Right lobe of liver (tissue), 6 donors: ENCODE data around the gene RTP1. TPM values are rescaled to one million over a fixed set of nuclear protein-coding genes. Genes with fewer than 3 reads are reported as not detected.

Source experiments
- ATAC-seq, 4 donors: fragments of 200-7000 bp; cut with Tn5 transposase; one replicate each; pipeline ENCODE4 v1.9.1; 2020; ENCODE audit warnings: mild to moderate bottlenecking in 4 of 4, moderate library complexity in 4 of 4
- DNase-seq, 3 donors: peaks; one replicate each; pipeline ENCODE4 v3.0.0-alpha.2; 2020
- H3K27ac ChIP-seq, 3 donors: fragments of 200-600 bp; one replicate each; pipeline ENCODE4 v1.8.0; 2022
- H3K27me3 ChIP-seq, 2 donors: fragments of 200-600 bp; one replicate each; pipeline ENCODE4 v1.8.0; 2022
- H3K36me3 ChIP-seq, 4 donors: fragments of 200-600 bp; sonication (generic) in 1 of 4; one replicate each; pipeline versions ENCODE4 v1.5.1 to v1.8.0; 2017 to 2022; ENCODE audit warnings: control low read depth in 1 of 4
- H3K4me1 ChIP-seq, 4 donors: fragments of 200-600 bp; sonication (generic) in 1 of 4; one replicate each; pipeline versions ENCODE4 v1.5.1 to v1.8.0; 2017 to 2022; ENCODE audit warnings: control low read depth in 1 of 4
- H3K4me3 ChIP-seq, 3 donors: fragments of 200-600 bp; one replicate each; pipeline ENCODE4 v1.8.0; 2022
- H3K9me3 ChIP-seq, 4 donors: fragments of 200-600 bp; sonication (generic) in 1 of 4; one replicate each; pipeline versions ENCODE4 v1.5.1 to v1.8.0; 2017 to 2022; ENCODE audit warnings: control low read depth in 1 of 4
- CTCF ChIP-seq, 4 donors: fragments of 200-600 bp in 3 of 4; fragments of 450-650 bp in 1 of 4; IDR thresholded peaks; one replicate each; pipeline versions ENCODE4 v1.5.1 to v1.8.0; 2016 to 2022; ENCODE audit warnings: antibody characterized with exemption in 4 of 4, mild to moderate bottlenecking in 2 of 4
- POLR2A ChIP-seq: fragments of 450-650 bp; IDR thresholded peaks from one replicate; pipeline ENCODE4 v1.6.1; 2017; ENCODE audit warnings: antibody characterized with exemption, mild to moderate bottlenecking
- WGBS: methylation state at CpG from one replicate; pipeline ENCODE4 v1.1.6; 2018; ENCODE audit warnings: low coverage, low lambda C conversion rate; ENCODE audit not compliant: insufficient coverage; ENCODE audit errors: missing lambda C conversion rate; 5-methylcytosine and 5-hydroxymethylcytosine counted together
- intact Hi-C, 2 donors: fragments of 100-400 bp; cut with DNase I; formaldehyde crosslinking; loops; one replicate each; pipeline versions ENCODE4 v1.11.2 to v1.14.1; 2022
- long read RNA-seq: library from polyadenylated mRNA; unstranded; transcript quantifications from one replicate; pipeline ENCODE4 v2.0.0, GENCODE V29; 2019
- total RNA-seq, 6 experiments: library from RNA; depleted of rRNA in 2 of 6; stranded (reverse); fragments of >200 nt in 2 of 6; fragmentation: NEBNext Ultra II Directional in 3 of 6; extraction: Animal tissue kit (Norgen Biotek cat#: 25700) in 3 of 6; gene quantifications; one replicate each; pipeline versions ENCODE4 v1.1.0 to v1.2.4, GENCODE V29; 2016 to 2023
- donor health status: DM: no; HTN: yes; CAD: no.
- donor health status: DM: no; HTN: no; CAD: no.
- donor health status: DM: no; HTN: no; CAD: no.
- donor health status: DM: no; HTN: yes; CAD: no.
- donor health status: DM: no; HTN: yes; CAD: no.

Gene RTP1
- total RNA-seq, result not detected
- long read RNA-seq, result 0 reads

GRCh38 chr3:187197335-187197649 is at the start of gene RTP1:
RTP1 (plus strand) TSS chr3:187197486; CDS start chr3:187197516, 30 bp downstream.
- Histone ChIP-seq H3K4me1 (no peaks in the 10 kb centered on the region), H3K27me3 (no peaks in the 10 kb centered on the region), H3K36me3 (no peaks in the 10 kb centered on the region), H3K9me3 (no peaks in the 10 kb centered on the region), H3K4me3 (no peak within 1 kb of the TSS), H3K27ac (no peak within 1 kb of the TSS)
- TF ChIP-seq CTCF (IDR thresholded peaks at IDR 0.05), result no peak
- TF ChIP-seq POLR2A, result no peak
- intact Hi-C loops, result no loop called here
- 68% methylated on average over 5 of the region's 8 CpGs for WGBS
- no peak for ATAC-seq
- no peak for DNase-seq

GRCh38 chr3:187150186-187150585 is 47.1 kb upstream of the RTP1 start:
- Histone ChIP-seq H3K27ac (no peak overlapping the region), H3K36me3 (no peaks in the 10 kb centered on the region), H3K4me1 (no peaks in the 10 kb centered on the region), H3K4me3 (no peak overlapping the region), H3K27me3 (no peaks in the 10 kb centered on the region), H3K9me3 (no peaks in the 10 kb centered on the region)
- TF ChIP-seq POLR2A, result no peak
- TF ChIP-seq CTCF (IDR thresholded peaks at IDR 0.05), result no peak
- ATAC-seq, result no peak
- WGBS, result 100% methylated on average over 1 of the region's 7 CpGs
- intact Hi-C loops, result no loop called here
- no peak for DNase-seq

GRCh38 chr3:187150599-187150998 is 46.7 kb upstream of the RTP1 start:
- no peaks in the 10 kb centered on the region for H3K27me3 ChIP-seq
- H3K9me3 ChIP-seq, result no peaks in the 10 kb centered on the region
- intact Hi-C loops, result no loop called here
- ATAC-seq, result no peak
- WGBS, result 33% methylated on average over 1 of the region's 2 CpGs
- no peak overlapping the region for H3K27ac ChIP-seq
- H3K4me3 ChIP-seq, result no peak overlapping the region
- no peaks in the 10 kb centered on the region for H3K36me3 ChIP-seq
- no peak for TF ChIP-seq CTCF (IDR thresholded peaks at IDR 0.05)
- no peak for TF ChIP-seq POLR2A
- H3K4me1 ChIP-seq, result no peaks in the 10 kb centered on the region
- peak in 1 of 3 donors; percentile 28 for DNase-seq

DNA sequence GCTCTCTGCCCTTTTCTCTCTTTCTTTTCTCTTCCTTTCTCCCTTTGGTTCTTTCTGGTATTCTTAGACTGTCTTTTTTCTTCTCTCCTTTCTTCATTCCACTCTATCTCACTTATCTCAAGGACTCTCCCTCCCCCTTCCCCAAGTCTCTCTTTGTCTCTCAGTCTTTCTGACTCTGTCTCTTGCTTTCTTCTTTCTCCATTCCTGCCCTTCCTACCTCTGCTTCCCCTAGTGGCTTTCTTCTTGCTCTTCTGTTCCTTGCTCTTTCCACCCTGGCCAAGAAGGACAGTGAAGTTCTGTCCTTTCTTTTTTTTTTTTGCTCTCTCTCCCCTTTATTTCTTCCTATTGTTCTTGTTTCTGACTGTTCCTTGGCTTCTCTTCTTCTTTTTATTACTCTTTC is 35.7 kb upstream of the RTP1 start:
- Histone ChIP-seq H3K4me1 (no peaks in the 10 kb centered on the region), H3K27me3 (no peaks in the 10 kb centered on the region), H3K36me3 (no peaks in the 10 kb centered on the region), H3K27ac (no peak overlapping the region), H3K4me3 (no peak overlapping the region), H3K9me3 (no peaks in the 10 kb centered on the region)
- no peak for TF ChIP-seq CTCF (IDR thresholded peaks at IDR 0.05)
- TF ChIP-seq POLR2A, result no peak
- intact Hi-C loops, result loop anchor here (5.0 to 10.0 kb wide), 3 partner anchors 47 to 314 kb away; no protein-coding TSS in a partner anchor
- DNase-seq (no peak), ATAC-seq (no peak)
